ENCODE data around the gene MEGF6.

DNA sequence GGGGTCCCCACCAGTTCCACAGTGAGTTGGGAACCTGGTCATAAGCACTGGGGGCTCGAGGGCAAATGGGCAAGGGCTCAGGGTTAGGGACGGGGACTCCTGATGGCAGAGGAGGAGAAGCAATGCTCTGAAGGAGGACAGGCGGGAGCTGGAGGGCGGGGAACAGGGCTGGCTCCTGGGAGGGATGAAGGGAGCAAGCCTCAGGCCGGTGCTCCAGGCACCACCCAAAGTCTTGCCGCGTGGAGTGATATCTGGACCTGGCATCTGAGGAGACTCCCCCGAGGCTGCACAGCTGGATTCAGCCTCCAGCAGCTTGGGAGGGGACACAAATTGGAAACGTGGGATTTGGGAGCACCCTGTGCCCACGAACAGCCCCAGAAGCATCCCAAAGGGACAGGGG is 11.0 kb downstream of the MEGF6 start:
- TF ChIP-seq, protein P1, sequence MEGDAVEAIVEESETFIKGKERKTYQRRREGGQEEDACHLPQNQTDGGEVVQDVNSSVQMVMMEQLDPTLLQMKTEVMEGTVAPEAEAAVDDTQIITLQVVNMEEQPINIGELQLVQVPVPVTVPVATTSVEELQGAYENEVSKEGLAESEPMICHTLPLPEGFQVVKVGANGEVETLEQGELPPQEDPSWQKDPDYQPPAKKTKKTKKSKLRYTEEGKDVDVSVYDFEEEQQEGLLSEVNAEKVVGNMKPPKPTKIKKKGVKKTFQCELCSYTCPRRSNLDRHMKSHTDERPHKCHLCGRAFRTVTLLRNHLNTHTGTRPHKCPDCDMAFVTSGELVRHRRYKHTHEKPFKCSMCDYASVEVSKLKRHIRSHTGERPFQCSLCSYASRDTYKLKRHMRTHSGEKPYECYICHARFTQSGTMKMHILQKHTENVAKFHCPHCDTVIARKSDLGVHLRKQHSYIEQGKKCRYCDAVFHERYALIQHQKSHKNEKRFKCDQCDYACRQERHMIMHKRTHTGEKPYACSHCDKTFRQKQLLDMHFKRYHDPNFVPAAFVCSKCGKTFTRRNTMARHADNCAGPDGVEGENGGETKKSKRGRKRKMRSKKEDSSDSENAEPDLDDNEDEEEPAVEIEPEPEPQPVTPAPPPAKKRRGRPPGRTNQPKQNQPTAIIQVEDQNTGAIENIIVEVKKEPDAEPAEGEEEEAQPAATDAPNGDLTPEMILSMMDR (IDR thresholded peaks at IDR 0.05): no peak
- no peak for TF ChIP-seq ZFX (IDR thresholded peaks at IDR 0.05; ENCODE audit: borderline replicate concordance)
